Stimulated activated CD4-positive, alpha-beta T cell treated with anti-CD3 and anti-CD28 coated beads, Interleukin-12 subunit alpha, Interleukin-12 subunit beta, amount 100 ng/mL, for 48 hours (primary cell): ENCODE results near the gene MSH5.
"Not testable (repeated sequence)": the region's sequence is repeated elsewhere in the genome, so short reads cannot be mapped to it uniquely, and the experiment has no call there.

Experiments used
- DNase-seq, 3 donors: peaks; one replicate each; pipeline ENCODE4 v3.0.0-alpha.2; 2020; ENCODE audit warnings: low read depth in 2 of 3, low spot score in 1 of 3

The MSH5 gene

DNA sequence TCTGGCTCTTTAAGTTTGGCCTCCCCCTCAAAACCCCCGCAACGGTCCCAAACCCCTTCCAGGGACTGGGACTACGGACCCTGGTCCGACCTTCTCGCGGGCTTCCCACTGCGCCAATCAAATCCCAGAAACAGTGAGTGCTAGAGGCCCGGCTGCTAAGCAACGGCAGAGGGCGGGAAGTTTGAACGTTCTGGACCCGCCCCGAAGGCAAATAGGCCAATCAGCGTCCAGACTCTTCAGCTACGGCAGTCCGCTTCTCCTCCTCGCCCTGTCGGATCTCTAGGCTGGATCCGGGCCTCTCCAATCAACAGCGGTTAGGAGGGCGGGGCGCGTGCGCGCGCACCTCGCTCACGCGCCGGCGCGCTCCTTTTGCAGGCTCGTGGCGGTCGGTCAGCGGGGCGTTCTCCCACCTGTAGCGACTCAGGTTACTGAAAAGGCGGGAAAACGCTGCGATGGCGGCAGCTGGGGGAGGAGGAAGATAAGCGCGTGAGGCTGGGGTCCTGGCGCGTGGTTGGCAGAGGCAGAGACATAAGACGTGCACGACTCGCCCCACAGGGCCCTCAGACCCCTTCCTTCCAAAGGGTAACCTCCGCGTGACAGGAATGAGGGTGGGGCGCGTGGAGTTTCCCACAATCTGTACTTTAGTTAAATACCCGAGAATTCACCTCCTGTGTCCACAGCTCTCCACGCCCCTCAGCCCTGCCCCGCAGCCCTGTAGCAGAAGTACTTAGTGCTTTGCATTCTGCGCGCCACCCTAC, at the start of gene MSH5:
TSS of gene MSH5 (plus strand) at position 367 of the 758 bp plus-strand sequence. CDS start 462 bp downstream, outside the sequence.
- DNase-seq: peak; percentile 92 to 96 (median 94)

GRCh38 chr6:31690231-31691077, 49.4 kb upstream of the MSH5 start:
- no peak for DNase-seq

DNA sequence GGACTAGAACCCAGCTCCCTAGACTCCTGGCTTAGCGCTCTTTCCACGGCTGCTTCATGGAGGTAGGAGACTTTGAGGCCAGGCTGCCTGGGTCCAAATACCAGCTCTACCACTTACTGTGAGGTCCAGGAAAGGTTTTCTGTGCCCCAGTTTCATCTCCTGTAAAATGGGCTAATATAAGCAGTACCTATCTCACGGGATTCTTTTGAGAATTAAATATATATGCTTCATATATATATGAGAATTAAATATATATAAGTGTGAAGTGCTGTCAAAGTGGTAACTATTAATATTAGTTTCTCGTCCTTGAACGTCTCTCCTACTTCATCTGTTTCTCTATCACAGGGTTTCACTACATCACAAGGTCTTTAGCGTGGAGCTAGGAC, 48.7 kb upstream of the MSH5 start:
- DNase-seq: no peak

- no peak for DNase-seq
Measured at GRCh38 chr6:31691564-31692108, 48.2 kb upstream of the MSH5 start.

GRCh38 chr6:31692353-31692752, 47.5 kb upstream of the MSH5 start:
- no peak for DNase-seq

DNA sequence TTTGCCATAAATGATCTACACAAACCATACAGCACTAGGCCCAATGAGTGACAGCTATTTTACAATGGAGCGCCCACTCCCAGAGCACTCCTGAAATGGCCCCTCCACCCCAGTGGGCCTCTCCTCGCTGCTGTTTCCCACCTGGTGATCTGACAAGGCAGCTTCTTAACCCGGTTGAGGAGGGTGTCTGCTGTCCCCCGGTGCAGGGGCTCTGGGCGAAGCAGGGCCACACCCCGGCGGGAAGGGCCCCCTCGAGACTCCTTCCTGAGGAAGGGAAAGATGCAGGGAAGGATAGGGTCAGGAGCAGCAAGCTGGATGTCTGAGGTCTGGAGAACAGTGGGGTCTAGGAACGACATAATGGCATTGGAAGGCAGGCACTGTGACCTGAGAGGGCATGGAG, 46.9 kb upstream of the MSH5 start:
- DNase-seq: no peak

GRCh38 chr6:31693535-31693934, 46.3 kb upstream of the MSH5 start:
- no peak for DNase-seq

- DNase-seq: no peak
Measured at GRCh38 chr6:31697555-31697954, 42.2 kb upstream of the MSH5 start.

DNA sequence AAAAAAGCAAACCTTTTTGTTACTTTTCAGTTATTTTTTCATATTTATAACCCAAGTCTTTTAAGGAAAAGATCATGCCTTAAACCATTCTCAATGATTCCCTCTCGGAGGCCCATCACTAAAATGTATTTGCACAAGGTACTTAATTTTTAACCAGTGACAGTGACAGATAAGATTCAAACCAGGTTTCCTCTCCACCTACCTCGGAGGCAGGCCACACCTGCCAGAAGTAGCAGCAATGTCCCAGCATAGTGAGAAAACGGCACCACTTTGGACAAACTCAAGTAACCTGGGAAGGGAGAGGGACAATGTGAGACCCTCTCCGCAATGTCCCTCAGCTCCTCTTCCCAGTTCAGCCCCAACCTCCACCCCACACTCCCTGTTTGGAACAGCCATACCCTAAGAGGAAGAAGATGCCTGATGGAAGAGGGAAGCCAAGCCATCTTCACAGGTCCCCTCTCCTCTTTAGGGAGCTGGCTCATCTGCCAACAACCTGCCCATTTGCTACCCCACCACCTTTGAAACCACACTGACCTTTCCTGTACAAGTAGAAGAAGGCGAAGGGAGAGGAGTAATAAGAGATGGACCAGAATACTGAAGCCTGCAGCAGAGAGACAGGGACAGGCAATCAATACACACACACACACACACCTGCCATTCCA, 38.9 kb upstream of the MSH5 start:
- no peak for DNase-seq

DNA sequence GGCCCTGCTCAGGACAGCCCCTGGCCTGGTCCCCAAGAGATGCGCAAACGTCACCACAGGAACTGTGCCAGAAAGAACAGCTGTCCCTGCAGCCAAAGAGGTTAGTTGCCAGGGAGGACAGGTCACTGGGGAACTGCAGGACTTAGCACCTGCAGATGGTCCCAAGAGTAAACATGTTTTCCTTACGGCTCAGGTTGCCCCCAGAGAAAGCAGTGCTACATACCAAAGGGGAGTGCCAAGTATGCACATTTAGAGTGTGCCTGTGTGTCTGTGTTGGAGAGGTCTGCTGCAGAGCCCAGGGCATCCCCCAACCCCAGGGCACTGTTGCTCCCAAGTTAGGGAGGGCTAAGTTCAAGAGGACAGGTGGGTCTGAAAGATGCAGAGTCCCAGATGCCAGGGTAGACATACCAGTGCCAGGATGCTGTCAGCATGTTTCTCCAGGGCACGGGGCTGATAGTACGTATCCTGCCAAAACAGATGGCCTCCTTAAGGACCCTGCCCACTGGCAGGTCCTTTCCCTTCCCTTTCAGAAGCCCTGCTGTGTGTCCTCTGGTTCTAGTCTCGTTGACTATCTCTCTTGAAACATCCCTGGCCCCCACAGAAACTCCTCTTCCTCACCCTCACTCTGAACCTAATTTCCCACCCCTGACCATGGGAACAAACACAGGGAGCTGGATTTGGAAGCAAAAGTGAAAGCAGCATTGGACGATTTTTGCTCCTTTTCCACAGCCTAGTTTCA, 38.0 kb upstream of the MSH5 start:
- DNase-seq: no peak

GRCh38 chr6:31702405-31702818, 37.4 kb upstream of the MSH5 start:
- peak; percentile 16 to 20 (median 20) for DNase-seq

DNA sequence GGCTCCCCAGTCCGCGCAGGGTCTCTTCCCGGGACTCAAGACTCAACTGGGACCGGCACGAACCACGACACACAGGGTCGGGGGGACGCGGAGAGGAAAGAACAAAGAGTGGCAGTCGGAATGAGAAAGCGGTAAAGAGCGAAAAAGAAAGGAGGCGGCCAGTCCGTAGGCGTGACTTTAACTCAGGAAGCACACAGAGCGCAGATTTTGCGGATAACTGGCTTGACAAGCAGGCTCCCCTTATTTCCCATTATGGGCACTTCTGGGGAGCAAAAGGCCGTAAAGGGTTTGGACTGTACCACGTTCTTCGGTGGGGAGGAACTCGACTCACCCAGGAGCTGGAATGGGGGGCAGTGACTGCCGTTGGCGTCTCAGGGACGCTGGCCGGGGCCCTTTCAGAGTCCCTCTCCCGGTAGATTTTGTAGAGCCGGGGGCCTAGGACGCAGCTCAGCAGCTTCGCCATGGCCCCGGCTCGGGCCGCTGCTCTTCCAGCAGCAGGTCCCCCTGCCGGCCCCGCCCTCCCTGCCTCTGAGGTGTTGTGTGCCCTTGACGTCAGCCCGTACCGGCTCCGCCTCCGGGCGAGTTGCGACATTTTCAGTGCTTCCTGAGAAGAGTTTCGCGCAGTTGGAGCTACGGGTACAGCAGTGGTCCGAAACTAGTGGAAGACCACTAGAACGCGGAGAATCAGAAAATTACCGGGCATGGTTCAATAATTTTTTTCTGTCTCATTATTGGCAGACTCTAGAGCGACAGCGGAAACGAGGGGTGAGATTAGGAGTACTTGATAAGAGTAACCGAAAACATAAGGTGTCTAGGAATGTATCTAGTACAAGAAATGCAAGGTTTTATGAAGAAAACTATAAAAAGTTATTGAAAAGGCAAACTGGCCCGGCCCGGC, 36.7 kb upstream of the MSH5 start, which contains the start of gene ABHD16A:
TSS of gene ABHD16A (minus strand) at position 506 of the 898 bp plus-strand sequence. CDS start at position 463, 43 bp downstream.
- DNase-seq: peak; percentile 93 to 98 (median 94)

DNA sequence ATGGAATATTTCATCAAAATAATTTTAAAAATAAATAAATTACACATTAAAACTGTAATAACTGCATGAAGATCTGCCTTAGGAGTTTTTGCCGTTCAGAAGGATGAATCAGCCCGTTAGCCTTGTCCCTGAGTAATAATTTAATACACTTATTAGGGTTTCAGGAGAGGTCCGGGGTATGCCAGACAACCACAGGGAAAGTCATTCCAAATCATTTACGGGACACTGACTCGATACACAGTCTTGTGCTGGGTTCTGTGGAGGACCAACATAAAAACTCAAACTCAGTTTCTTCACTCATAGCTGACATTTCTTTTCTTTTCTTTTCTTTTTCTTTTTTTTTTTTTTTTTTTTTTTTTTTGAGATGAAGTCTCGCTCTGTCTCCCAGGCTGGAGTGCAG, 33.9 kb upstream of the MSH5 start:
- DNase-seq: no peak

DNA sequence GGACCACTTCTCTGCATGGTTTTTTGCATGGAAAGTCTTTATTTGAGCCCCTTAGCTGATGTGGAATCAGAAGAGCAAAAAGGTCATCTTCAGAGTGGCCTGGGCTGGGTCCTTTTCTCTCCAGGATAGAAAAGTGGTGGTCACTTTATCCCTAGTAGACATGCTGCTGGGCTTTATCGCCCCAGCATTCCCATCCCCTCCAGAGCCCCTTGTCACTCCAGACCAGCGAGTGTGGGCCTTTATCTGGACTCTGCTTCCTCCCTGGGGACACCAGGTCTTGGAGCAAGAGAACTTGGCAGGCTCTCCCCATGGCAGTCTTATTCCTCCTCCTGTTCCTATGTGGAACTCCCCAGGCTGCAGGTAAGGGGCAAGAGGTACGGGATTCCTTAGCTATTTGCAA, 33.2 kb upstream of the MSH5 start, which contains the start of gene LY6G6F:
TSS of gene LY6G6F (plus strand) at position 268 of the 400 bp plus-strand sequence. CDS start at position 309, 41 bp downstream.
- no peak for DNase-seq

- DNase-seq: no peak
Measured at GRCh38 chr6:31707701-31708100, 32.1 kb upstream of the MSH5 start.

DNA sequence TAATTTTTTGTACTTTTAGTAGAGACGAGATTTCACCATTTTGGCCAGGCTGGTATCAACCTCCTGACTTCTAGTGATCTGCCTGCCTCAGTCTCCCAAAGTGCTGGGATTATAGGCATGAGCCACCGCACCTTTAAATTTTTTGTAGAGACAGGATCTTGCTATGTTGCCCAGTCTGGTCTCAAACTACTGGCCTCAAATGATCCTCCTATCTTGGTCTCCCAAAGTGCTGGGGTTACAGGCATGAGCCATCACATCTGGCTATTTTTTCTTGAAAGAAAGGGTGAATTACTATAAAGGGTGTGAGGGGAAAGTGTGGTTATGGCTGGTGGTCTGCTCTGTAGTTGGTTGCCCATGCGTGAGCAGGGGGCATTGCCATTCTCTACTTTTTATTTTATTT, 31.6 kb upstream of the MSH5 start:
- no peak for DNase-seq

DNA sequence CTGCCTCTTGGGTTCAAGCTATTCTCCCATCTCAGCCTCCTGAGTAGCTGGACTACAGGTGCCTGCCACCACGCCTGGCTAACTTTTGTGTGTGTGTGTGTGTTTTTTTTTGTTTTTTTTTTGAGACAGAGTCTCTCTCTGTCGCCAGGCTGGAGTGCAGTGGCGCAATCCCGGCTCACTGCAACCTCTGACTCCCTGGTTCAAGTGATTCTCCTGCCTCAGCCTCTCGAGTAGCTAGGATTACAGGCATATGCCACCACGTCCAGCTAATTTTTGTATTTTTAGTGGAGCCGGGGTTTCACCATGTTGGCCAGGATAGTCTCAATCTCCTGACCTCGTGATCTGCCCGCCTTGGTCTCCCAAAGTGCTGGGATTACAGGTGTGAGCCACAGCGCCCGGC, 30.6 kb upstream of the MSH5 start:
- not testable (repeated sequence) for DNase-seq

- DNase-seq: no peak
Measured at GRCh38 chr6:31710523-31711219, 29.1 kb upstream of the MSH5 start.

DNA sequence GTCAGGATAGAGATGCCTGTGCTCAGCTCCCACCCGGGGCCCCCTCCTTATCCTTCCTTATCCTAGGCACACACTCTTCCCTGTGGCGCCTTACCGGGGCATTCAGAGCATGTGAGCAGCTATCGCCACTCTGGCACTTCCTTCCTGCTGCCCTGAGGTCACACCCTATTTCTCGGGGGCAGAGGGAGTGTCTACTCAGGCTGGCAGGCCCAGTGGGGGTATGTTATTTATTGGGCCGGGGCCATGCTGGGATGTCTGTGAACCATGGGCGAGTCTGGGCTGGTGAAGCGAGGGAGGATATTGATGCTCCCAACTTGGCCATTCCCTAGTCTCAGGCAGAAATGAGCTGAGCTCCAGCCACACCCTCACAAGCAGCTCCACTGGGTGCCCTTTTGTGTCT, 28.6 kb upstream of the MSH5 start:
- no peak for DNase-seq
